GM12872 (cell line): ENCODE data around the gene PPP1R14C.

Experiments used
- CTCF ChIP-seq: IDR thresholded peaks from 3 replicates; pipeline ENCODE4 v1.5.1; 2011; ENCODE audit warnings: low read depth, mild to moderate bottlenecking, low read length, moderate library complexity; ENCODE audit not compliant: insufficient read depth

The PPP1R14C gene

GRCh38 chr6:150183105-150183504 is 40.3 kb downstream of the PPP1R14C start:
- no peak for TF ChIP-seq CTCF

- TF ChIP-seq CTCF = no peak
Measured at GRCh38 chr6:150183966-150184365, 41.1 kb downstream of the PPP1R14C start.

GRCh38 chr6:150184850-150185731 is 42.2 kb downstream of the PPP1R14C start:
- no peak for TF ChIP-seq CTCF

GRCh38 chr6:150185732-150186117 is 42.9 kb downstream of the PPP1R14C start:
- TF ChIP-seq CTCF = no peak

GRCh38 chr6:150186129-150186898 is 43.5 kb downstream of the PPP1R14C start:
- no peak for TF ChIP-seq CTCF

GRCh38 chr6:150189122-150189521 is 46.3 kb downstream of the PPP1R14C start:
- no peak for TF ChIP-seq CTCF

GRCh38 chr6:150191809-150192208 is 49.0 kb downstream of the PPP1R14C start:
- TF ChIP-seq CTCF = no peak
